ENCODE data around the gene P2RY11.

GRCh38 chr19:10120538-10121189 is 9.2 kb downstream of the P2RY11 start:
- no peak for TF ChIP-seq CTCF (IDR thresholded peaks at IDR 0.05; ENCODE audit: low read length)
- no peak for TF ChIP-seq EZH2 (optimal IDR thresholded peaks at IDR 0.05; ENCODE audit: low read depth, low read length)
